Astrocyte of the cerebellum (primary cell): ENCODE results near the gene PCDH15.

Experiments used
- DNase-seq: peaks from one replicate; pipeline ENCODE4 v3.0.0-alpha.2; 2011; ENCODE audit warnings: low read depth
- H3K4me3 ChIP-seq: 2 replicates; pipeline ENCODE4 v1.5.1; 2011; ENCODE audit warnings: mild to moderate bottlenecking, low read depth, low read length, moderate library complexity
- in situ Hi-C: cut with HindIII; loops from 2 replicates; pipeline ENCODE4 v1.10.0; 2017; ENCODE audit warnings: low sequenced_read_pairs
- TF ChIP-seq, protein P1 (sequence below): IDR thresholded peaks from 2 replicates; pipeline ENCODE4 v1.5.1; 2012; ENCODE audit warnings: low read length, low read depth, moderate library complexity, mild to moderate bottlenecking; ENCODE audit errors: missing control alignments

The PCDH15 gene

DNA sequence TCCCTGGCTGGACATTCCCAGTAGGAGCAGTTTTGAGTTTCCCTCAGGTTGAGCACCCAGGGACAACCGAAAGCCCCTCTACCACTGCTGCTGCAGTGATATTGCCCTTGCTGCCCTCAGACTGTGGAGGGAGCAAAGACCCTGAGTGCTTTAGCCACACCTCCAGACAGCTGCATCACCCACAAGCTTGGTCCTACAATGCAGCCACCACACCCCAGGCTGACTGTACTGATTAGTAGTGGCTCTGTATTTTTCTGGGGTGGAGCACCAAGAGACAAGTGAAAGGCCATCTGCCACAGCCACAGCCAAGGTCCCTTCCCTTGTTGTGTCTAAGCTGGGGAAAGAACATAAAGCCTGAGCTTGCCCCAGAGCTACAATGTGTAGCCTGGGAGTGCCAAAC lies 789.9 kb downstream of the PCDH15 start:
- in situ Hi-C loops, result no loop called here
- H3K4me3 ChIP-seq, result no peak overlapping the region
- TF ChIP-seq, protein P1, sequence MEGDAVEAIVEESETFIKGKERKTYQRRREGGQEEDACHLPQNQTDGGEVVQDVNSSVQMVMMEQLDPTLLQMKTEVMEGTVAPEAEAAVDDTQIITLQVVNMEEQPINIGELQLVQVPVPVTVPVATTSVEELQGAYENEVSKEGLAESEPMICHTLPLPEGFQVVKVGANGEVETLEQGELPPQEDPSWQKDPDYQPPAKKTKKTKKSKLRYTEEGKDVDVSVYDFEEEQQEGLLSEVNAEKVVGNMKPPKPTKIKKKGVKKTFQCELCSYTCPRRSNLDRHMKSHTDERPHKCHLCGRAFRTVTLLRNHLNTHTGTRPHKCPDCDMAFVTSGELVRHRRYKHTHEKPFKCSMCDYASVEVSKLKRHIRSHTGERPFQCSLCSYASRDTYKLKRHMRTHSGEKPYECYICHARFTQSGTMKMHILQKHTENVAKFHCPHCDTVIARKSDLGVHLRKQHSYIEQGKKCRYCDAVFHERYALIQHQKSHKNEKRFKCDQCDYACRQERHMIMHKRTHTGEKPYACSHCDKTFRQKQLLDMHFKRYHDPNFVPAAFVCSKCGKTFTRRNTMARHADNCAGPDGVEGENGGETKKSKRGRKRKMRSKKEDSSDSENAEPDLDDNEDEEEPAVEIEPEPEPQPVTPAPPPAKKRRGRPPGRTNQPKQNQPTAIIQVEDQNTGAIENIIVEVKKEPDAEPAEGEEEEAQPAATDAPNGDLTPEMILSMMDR, result no peak
- no peak for DNase-seq

DNA sequence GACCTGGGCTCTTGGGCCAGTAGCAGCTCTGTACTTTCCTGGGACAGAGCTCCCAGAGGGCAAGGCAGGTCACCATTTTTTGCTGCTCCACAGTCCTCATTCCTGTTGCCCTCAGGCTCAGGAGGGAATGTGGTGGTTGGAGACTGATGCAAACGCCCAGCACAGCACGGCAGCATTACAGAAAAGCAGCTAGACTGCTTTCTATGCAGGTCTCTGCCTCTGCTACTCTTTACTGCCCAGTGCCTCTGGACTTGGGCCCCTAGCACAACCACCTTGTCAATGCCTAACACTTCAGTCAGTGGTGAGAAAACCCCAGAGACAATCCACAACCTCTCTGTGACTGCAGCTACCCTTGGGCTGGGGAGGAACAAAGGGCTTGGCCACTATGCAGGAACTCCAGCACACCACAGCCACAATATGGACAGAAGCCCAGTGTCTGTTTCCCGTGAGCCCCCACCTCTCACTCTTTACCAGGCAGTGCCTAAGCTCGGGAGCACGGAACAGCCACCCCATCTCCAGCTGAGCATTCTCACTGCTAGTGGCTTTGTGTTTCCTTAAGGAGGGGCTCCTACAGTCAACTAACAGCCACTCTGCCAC lies 790.6 kb downstream of the PCDH15 start:
- no peak overlapping the region for H3K4me3 ChIP-seq
- TF ChIP-seq, protein P1, result no peak
- no peak for DNase-seq
- in situ Hi-C loops, result no loop called here

DNA sequence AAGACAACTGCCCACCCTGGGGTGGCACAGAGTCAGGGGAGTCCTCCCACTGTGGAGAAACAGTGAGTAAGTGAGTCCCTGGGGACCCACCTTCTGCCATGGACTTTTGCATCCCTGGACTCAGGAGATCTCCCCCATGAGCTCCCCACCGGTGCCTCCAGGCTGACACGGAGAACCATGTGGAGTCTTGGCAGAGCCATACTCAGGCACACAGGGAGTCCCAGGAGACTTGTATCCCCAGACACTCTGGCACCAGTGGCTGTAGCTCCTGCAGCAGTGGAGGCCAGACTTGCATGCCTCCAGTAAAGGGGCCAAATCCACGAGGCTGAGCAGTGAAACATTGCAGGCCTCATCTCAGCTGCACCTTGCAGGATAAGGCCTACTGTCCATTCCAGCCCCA lies 791.4 kb downstream of the PCDH15 start:
- TF ChIP-seq, protein P1, result no peak
- in situ Hi-C loops, result no loop called here
- H3K4me3 ChIP-seq, result no peak overlapping the region
- no peak for DNase-seq

DNA sequence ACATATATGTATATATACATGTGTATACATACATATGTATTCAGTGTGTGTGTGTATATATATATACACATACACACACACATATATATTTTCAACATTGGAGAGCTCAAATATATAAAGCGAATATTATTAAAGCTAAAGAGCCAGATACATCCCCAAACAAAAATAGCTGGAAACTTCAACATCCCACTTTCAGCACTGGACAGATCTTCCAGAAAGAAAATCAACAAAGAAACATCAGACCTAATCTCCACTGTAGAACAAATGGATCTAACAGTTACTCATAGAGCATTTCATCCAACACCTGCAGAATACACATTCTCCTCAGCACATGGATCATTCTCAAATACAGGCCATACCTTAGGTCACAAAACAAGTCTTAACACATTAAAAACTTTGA lies 799.0 kb downstream of the PCDH15 start:
- TF ChIP-seq, protein P1, result no peak
- H3K4me3 ChIP-seq, result no peak overlapping the region
- in situ Hi-C loops, result no loop called here
- no peak for DNase-seq

DNA sequence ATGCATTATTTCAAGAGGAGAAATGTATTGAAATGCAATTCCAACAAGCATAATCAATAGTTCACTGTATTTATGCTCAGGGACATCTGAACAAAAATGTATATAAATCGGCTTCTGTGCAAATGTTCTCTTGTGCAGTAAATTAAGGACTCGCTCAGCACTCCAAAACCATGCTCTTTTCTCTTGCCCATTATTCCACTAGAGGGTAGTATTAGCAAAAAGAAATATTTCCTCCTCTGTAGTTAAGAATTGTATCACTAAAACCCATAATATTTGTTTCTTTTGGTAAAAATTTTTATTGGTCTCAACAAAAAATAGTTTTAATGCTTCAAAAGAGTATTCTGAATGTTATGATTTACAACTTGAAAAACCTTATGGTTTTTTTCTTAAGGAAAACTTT lies 803.1 kb downstream of the PCDH15 start:
- H3K4me3 ChIP-seq, result no peak overlapping the region
- in situ Hi-C loops, result no loop called here
- TF ChIP-seq, protein P1, result peak; percentile 14
- no peak for DNase-seq

DNA sequence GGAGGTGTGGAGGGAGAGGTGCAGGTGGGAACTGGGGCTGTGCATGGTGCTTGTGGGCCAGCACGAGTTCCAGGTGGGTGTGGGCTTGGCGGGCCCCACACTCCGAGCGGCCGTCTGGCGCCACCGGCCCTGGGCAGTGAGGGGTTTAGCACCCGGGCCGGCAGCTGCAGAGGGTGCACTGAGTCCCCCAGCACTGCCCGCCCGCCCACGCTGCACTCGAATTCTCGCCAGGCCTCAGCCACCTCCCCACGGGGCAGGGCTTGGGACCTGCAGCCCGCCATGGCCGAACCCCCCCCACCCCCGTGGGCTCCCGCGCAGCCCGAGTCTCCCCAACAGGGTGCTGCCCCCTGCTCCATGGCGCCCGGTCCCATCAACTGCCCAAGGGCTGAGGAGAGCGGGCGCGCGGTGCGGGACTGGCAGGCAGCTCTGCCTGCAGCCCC lies 810.2 kb downstream of the PCDH15 start:
- TF ChIP-seq, protein P1, result no peak
- H3K4me3 ChIP-seq, result no peak overlapping the region
- in situ Hi-C loops, result no loop called here
- DNase-seq, result no peak
